Measurements from ENCODE around the gene SH3BP1. TPM values are rescaled to one million over a fixed set of nuclear protein-coding genes. Genes with fewer than 3 reads are reported as not detected.

The SH3BP1 gene
- total RNA-seq, 1 donor from 2014 or later = 88.4 TPM

GRCh38 chr22:37676736-37677492 lies 37.4 kb downstream of the SH3BP1 start:
- CTCF ChIA-PET = interaction anchor here (1.1 to 5.0 kb wide), 6 partner anchors 9 to 69 kb away, joined by 3 to 46 read pairs (median 7); partner anchors contain the start of genes GGA1, NOL12 and PDXP
- peak overlapping the region; percentile 84 for H3K4me3 Mint-ChIP-seq
- peaks cover 66% of the 10 kb centered on the region for H3K4me1 Mint-ChIP-seq
- ATAC-seq (ENCODE audit: low read depth) (peak; percentile 83), DNase-seq (peak; percentile 86)
- no peaks in the 10 kb centered on the region for H3K27me3 Mint-ChIP-seq
- POLR2A ChIA-PET = interaction anchor here (0.5 to 9.7 kb wide), 19 partner anchors 9 to 921 kb away, joined by 3 to 181 read pairs (median 5); partner anchors contain the start of genes ANKRD54, GGA1, NOL12 and PDXP
- H3K27ac Mint-ChIP-seq = peak overlapping the region; percentile 91
- no peaks in the 10 kb centered on the region for H3K9me3 Mint-ChIP-seq
- no peak for TF ChIP-seq CTCF (IDR thresholded peaks at IDR 0.05)
- peaks cover 8% of the 10 kb centered on the region for H3K36me3 Mint-ChIP-seq (ENCODE audit: low read depth)
- intact Hi-C loops (cut with micrococcal nuclease) = loop anchor here (1.0 to 2.0 kb wide), 5 partner anchors 9 to 168 kb away; partner anchors contain the start of genes ANKRD54, GGA1, NOL12 and PDXP

- ChIA-PET CTCF (interaction anchor here (1.1 to 5.0 kb wide), 5 partner anchors 16 to 70 kb away, joined by 3 to 46 read pairs (median 9); partner anchors contain the start of genes GGA1 and PDXP), POLR2A (interaction anchor here (0.5 to 9.7 kb wide), 17 partner anchors 8 to 752 kb away, joined by 3 to 181 read pairs (median 5); partner anchors contain the start of genes ANKRD54, GGA1, NOL12 and PDXP)
- peaks cover 8% of the 10 kb centered on the region for H3K36me3 Mint-ChIP-seq (ENCODE audit: low read depth)
- H3K4me1 Mint-ChIP-seq = peaks cover 60% of the 10 kb centered on the region
- H3K4me3 Mint-ChIP-seq = peak overlapping the region; percentile 84
- intact Hi-C loops (cut with micrococcal nuclease) = loop anchor here (1.0 to 2.0 kb wide), 5 partner anchors 9 to 167 kb away; partner anchors contain the start of genes ANKRD54, GGA1, NOL12 and PDXP
- no peak for TF ChIP-seq CTCF (IDR thresholded peaks at IDR 0.05)
- peak; percentile 28 for ATAC-seq (ENCODE audit: low read depth)
- peak overlapping the region; percentile 91 for H3K27ac Mint-ChIP-seq
- DNase-seq = no peak
- H3K27me3 Mint-ChIP-seq = no peaks in the 10 kb centered on the region
- no peaks in the 10 kb centered on the region for H3K9me3 Mint-ChIP-seq
These were observed 38.1 kb downstream of the SH3BP1 start for GRCh38 chr22:37677493-37677974.

GRCh38 chr22:37678372-37678771 lies 38.9 kb downstream of the SH3BP1 start:
- Mint-ChIP-seq H3K4me1 (peaks cover 52% of the 10 kb centered on the region), H3K36me3 (ENCODE audit: low read depth) (peaks cover 8% of the 10 kb centered on the region), H3K4me3 (no peak overlapping the region), H3K9me3 (no peaks in the 10 kb centered on the region), H3K27ac (no peak overlapping the region), H3K27me3 (no peaks in the 10 kb centered on the region)
- no peak for ATAC-seq (ENCODE audit: low read depth)
- intact Hi-C loops (cut with micrococcal nuclease) = no loop called here
- DNase-seq = no peak
- ChIA-PET CTCF (interaction anchor here (1.2 to 8.4 kb wide), 5 partner anchors 17 to 70 kb away, joined by 3 to 163 read pairs (median 25); partner anchors contain the start of genes GGA1 and SH3BP1), POLR2A (interaction anchor here (2.1 to 9.7 kb wide), 6 partner anchors 18 to 70 kb away, joined by 9 to 181 read pairs (median 59); partner anchors contain the start of genes GGA1, PDXP and SH3BP1)
- TF ChIP-seq CTCF (IDR thresholded peaks at IDR 0.05) = no peak

GRCh38 chr22:37679670-37680069 lies 40.2 kb downstream of the SH3BP1 start:
- ChIA-PET POLR2A (interaction anchor here (0.7 to 6.3 kb wide), 4 partner anchors 21 to 53 kb away, joined by 3 to 45 read pairs (median 20); partner anchors contain the start of gene PDXP), CTCF (interaction anchor here (2.4 to 8.4 kb wide), 7 partner anchors 16 to 72 kb away, joined by 11 to 163 read pairs (median 30); partner anchors contain the start of genes GGA1, PDXP and SH3BP1)
- Mint-ChIP-seq H3K9me3 (no peaks in the 10 kb centered on the region), H3K27me3 (no peaks in the 10 kb centered on the region), H3K4me3 (no peak overlapping the region), H3K36me3 (ENCODE audit: low read depth) (peaks cover 8% of the 10 kb centered on the region), H3K27ac (no peak overlapping the region), H3K4me1 (peaks cover 43% of the 10 kb centered on the region)
- no peak for DNase-seq
- no peak for ATAC-seq (ENCODE audit: low read depth)
- TF ChIP-seq CTCF (IDR thresholded peaks at IDR 0.05) = no peak
- intact Hi-C loops (cut with micrococcal nuclease) = no loop called here
